Thymus (tissue), 11 donors: Measurements from ENCODE around the gene NBEAL1. TPM values are rescaled to one million over a fixed set of nuclear protein-coding genes. Genes with fewer than 3 reads are reported as not detected.
"Not testable (repeated sequence)": the region's sequence is repeated elsewhere in the genome, so short reads cannot be mapped to it uniquely, and the experiment has no call there.

Experiments
- DNase-seq, 9 donors: peaks; one replicate each; pipeline ENCODE4 v3.0.0-alpha.2; 2013; ENCODE audit warnings: low spot score in 9 of 9, low read depth in 6 of 9, missing footprints in 1 of 9
- H3K27ac ChIP-seq, 2 donors: one replicate each; pipeline ENCODE4 v1.5.1; 2013; ENCODE audit warnings: control low read depth in 1 of 2, low read depth in 1 of 2, low read length in 1 of 2, mild to moderate bottlenecking in 1 of 2, moderate library complexity in 1 of 2
- H3K27me3 ChIP-seq, 2 donors: one replicate each; pipeline ENCODE4 v1.5.1; 2013; ENCODE audit warnings: low read length in 1 of 2; ENCODE audit not compliant: control insufficient read depth in 2 of 2, insufficient read depth in 1 of 2
- H3K36me3 ChIP-seq, 2 donors: one replicate each; pipeline ENCODE4 v1.5.1; 2013; ENCODE audit warnings: low read length in 1 of 2, mild to moderate bottlenecking in 1 of 2, moderate library complexity in 1 of 2; ENCODE audit not compliant: control insufficient read depth in 2 of 2, insufficient read depth in 2 of 2
- H3K4me1 ChIP-seq, 2 donors: one replicate each; pipeline ENCODE4 v1.5.1; 2013; ENCODE audit warnings: low read length in 2 of 2; ENCODE audit not compliant: control insufficient read depth in 2 of 2, insufficient read depth in 2 of 2
- H3K4me3 ChIP-seq, 2 donors: one replicate each; pipeline ENCODE4 v1.5.1; 2013; ENCODE audit warnings: low read length in 2 of 2, control low read depth in 1 of 2, mild to moderate bottlenecking in 1 of 2
- H3K9me3 ChIP-seq, 2 donors: one replicate each; pipeline ENCODE4 v1.5.1; 2013; ENCODE audit warnings: low read length in 1 of 2, mild to moderate bottlenecking in 1 of 2; ENCODE audit not compliant: control insufficient read depth in 2 of 2, insufficient read depth in 1 of 2
- WGBS: extraction: QIAGEN DNeasy Blood & Tissue Kit; methylation state at CpG from one replicate; pipeline ENCODE4 v1.1.7; 2013; 5-methylcytosine and 5-hydroxymethylcytosine counted together
- polyA plus RNA-seq: library from polyadenylated mRNA; stranded (reverse); fragments of 200-250 nt; gene quantifications from one replicate; pipeline ENCODE4 v1.2.3, GENCODE V29; 2013
- total RNA-seq: library from RNA; stranded (reverse); fragments of 120-200 nt; gene quantifications from one replicate; pipeline ENCODE4 v1.2.4, GENCODE V29; 2013
- donor health status: healthy.

NBEAL1 gene
- total and polyA plus RNA-seq, 2 donors: 4.4 to 6.2 TPM

DNA sequence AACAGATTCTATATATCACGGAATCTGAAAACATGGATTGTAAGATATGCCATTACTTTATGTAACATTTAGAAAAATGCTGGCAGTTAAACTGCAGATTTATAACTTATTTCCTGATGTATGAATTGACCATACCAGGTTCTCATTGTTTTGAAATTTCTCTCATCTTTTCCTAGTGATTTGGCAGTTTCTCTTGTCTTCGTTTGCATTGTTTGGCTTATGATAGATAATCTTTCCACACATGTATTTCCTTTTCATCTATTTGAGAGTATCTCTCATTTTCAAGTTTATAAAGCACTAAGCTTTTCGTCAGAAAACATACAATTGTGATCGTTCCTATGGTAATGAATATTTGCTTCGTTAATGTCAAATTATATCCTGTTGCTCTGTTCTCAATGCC, 16.3 kb downstream of the NBEAL1 start:
- no peaks in the 10 kb centered on the region for H3K9me3 ChIP-seq
- H3K36me3 ChIP-seq: no peaks in the 10 kb centered on the region
- no peak overlapping the region for H3K27ac ChIP-seq
- no peak for DNase-seq
- no peaks in the 10 kb centered on the region for H3K27me3 ChIP-seq
- WGBS: 96% methylated on average over 5 of the region's 5 CpGs
- H3K4me1 ChIP-seq: no peaks in the 10 kb centered on the region
- H3K4me3 ChIP-seq: no peak overlapping the region

DNA sequence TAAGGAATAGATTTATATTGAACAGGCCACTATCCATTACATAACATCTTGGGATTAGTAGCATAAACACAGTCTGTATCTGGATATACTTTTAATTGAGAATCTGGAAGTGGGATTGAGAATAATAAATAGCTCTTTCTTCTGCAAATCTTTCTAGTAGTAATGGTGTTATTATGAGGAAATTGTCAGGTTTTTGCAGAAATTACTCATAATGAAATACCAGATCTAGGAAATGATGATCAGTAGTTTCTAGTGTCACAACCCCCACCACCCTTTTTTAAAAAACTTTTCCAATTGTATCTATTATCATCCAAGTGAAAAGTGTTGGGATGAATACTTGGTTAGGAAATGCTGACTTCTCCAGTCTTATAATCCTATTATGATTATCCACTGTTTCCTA, 18.7 kb downstream of the NBEAL1 start:
- H3K4me1 ChIP-seq: no peaks in the 10 kb centered on the region
- no peak for DNase-seq
- no peaks in the 10 kb centered on the region for H3K36me3 ChIP-seq
- no peak overlapping the region for H3K27ac ChIP-seq
- H3K27me3 ChIP-seq: no peaks in the 10 kb centered on the region
- no peak overlapping the region for H3K4me3 ChIP-seq
- no peaks in the 10 kb centered on the region for H3K9me3 ChIP-seq

DNA sequence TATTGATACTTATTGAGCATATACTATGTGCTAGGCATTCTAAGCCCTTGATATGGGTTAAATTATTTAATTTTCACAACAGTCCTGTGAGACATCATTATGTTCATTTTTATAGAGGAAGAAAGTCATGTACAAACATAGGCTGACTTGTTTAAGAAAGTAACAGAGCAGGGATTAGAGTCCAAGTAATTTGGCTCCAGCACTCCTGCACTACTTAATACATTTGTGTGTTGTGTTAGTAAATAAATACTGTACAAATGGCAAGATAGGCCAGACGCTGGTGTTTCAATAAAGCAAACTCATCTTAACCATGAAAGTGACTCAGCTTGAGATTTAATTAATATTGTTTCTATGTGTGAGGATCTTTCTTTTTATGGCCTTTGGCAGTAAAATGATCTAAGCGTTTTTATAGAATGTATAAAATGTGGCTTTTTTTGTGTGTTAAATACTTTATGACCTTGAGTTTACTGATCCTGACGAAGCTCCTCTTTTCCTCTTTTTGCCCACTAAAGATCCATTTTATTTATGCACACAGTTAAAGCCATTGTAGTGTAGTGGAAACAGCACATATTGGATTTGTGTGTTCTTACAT, 21.3 kb downstream of the NBEAL1 start:
- WGBS: 95% methylated on average over 3 of the region's 3 CpGs
- Histone ChIP-seq H3K27ac (no peak overlapping the region), H3K4me3 (no peak overlapping the region), H3K27me3 (no peaks in the 10 kb centered on the region), H3K4me1 (no peaks in the 10 kb centered on the region), H3K36me3 (no peaks in the 10 kb centered on the region), H3K9me3 (no peaks in the 10 kb centered on the region)
- DNase-seq: no peak

DNA sequence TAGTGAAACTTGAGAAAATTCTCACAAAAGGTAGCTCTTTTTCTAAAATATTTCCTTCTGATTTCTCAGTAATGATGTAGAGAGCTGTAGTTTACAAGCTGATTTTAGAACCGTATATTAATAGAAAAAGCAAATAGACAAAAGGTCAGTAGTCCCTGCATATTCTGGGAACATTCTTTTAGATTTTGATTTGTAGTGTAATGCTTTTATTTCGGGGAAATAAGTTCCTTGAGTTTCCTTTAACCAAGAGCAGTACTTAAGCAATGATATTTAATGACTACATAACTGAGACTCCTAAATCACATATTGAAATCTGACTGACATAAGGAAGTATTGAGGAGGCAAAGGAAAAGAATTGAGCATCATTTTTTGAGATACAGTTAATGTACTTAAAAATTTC, 22.4 kb downstream of the NBEAL1 start:
- WGBS: 96% methylated on average over 2 of the region's 2 CpGs
- Histone ChIP-seq H3K27me3 (no peaks in the 10 kb centered on the region), H3K4me1 (no peaks in the 10 kb centered on the region)

DNA sequence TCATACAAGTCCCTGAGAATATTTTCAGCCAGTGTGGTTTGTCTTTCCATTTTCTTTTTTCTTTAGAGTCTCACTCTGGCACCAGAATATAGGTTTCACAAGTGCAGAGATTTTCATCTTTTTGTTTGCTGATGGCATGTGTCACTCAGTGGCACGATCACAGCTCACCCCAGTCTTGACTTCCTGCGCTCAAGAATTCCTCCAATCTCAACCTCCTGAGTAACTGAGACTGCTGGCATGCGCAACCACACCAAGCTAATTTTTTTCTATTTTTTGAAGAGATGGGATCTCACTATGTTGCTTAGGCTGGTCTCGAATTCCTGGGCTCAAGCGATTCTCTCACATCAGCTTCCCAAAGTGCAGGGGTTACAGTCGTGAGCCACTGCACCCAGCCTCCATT, 23.9 kb downstream of the NBEAL1 start:
- DNase-seq: no peak
- Histone ChIP-seq H3K4me1 (no peaks in the 10 kb centered on the region), H3K36me3 (no peaks in the 10 kb centered on the region), H3K27ac (no peak overlapping the region), H3K27me3 (no peaks in the 10 kb centered on the region), H3K9me3 (no peaks in the 10 kb centered on the region), H3K4me3 (no peak overlapping the region)
- 98% methylated on average over 6 of the region's 6 CpGs for WGBS

More for the DNA sequence above, 22.4 kb downstream of the NBEAL1 start:
- no peak overlapping the region for H3K4me3 ChIP-seq
- no peaks in the 10 kb centered on the region for H3K9me3 ChIP-seq
- DNase-seq: no peak
- no peak overlapping the region for H3K27ac ChIP-seq
- no peaks in the 10 kb centered on the region for H3K36me3 ChIP-seq

DNA sequence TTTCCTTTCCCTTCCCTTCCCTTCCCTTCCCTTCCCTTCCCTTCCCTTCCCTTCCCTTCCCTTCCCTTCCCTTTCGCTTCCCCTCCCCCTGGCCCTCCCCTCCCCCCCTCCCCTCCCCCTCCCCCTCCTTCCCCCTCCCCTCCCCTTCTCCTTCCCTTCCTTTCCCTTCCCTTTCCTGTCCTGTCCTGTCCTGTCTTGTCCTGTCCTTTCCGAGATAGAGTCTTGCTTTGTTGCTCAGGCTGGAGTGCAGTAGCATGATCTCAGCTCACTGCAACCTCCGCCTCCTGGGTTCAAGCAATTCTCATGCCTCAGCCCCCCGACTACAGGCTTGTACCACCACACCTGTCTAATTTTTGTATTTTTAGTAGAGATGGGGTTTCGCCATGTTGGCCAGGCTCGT, 24.5 kb downstream of the NBEAL1 start:
- WGBS: 85% methylated on average over 6 of the region's 6 CpGs
- H3K27ac ChIP-seq, DNase-seq, H3K4me3 ChIP-seq, H3K27me3 ChIP-seq, H3K9me3 ChIP-seq, H3K36me3 ChIP-seq, H3K4me1 ChIP-seq: not testable (repeated sequence)

DNA sequence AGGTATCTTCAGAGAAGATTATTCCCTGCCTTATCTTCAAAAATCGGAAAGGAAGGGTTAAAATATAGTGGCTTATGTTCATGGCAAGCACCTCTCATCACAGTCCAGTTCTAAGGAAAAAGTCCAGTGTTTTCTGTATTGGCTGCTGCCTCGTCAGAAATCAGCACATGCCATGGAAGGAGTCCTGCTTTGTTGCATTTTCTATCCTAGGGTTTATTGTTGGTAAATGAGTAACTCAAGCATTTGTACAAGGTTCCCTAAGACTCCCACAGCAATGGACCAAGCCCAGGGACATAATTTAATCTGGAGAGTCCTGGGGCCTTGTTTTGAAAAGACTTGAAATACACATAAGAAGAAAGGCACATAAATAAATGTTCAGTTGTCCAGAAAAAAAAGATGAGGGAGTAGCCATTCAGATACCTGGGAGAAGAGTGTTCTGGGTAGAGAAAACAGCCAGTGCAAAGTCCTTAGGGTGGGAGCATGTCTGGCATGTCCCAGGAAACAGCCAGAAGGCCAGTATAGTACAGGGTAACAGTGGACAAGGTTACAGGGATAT, 26.4 kb downstream of the NBEAL1 start:
- H3K27ac ChIP-seq: no peak overlapping the region
- H3K27me3 ChIP-seq: no peaks in the 10 kb centered on the region
- H3K4me3 ChIP-seq: no peak overlapping the region
- H3K9me3 ChIP-seq: no peaks in the 10 kb centered on the region
- WGBS: 98% methylated on average over 2 of the region's 2 CpGs
- DNase-seq: no peak
- no peaks in the 10 kb centered on the region for H3K36me3 ChIP-seq
- no peaks in the 10 kb centered on the region for H3K4me1 ChIP-seq

DNA sequence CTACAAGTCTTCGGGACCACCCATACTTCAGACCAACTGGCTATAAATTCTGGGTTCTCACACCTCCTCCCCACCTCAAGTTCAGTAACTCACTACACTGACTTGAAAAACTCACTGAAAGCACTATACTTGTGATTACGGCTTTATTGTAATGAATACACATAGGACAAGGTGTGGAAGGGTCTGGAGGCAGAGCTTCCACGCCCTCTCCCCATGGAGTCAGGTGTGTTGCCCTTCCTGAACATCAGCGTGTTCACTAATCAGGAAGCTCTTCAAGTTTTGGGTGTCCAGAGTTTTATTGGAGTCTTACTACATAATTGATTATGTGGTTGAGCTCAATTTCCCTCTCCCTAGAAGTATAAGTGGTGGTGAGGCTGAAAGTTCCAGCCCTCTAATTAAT, 27.5 kb downstream of the NBEAL1 start:
- Histone ChIP-seq H3K4me1 (no peaks in the 10 kb centered on the region), H3K27me3 (no peaks in the 10 kb centered on the region), H3K27ac (no peak overlapping the region), H3K4me3 (no peak overlapping the region), H3K9me3 (no peaks in the 10 kb centered on the region), H3K36me3 (no peaks in the 10 kb centered on the region)
- DNase-seq: no peak
- 98% methylated on average over 4 of the region's 4 CpGs for WGBS

DNA sequence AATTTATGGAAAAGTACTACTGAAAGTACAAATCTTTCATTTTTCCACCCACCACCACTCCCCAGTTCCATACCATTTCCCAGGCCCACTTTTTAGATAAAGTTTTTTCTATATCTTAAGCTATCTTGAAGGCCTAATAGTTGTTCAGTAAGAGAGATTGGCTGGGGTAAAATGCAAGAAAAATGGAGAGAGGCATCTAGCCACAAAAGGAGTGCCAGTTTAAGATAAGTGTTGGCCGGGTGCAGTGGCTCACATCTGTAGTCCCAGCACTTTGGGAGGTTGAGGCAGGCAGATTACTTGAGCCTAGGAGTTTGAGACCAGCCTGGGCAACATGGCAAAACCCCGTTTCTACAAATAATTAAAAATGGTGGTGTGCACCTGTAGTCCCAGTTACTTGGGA, 28.6 kb downstream of the NBEAL1 start:
- no peak for DNase-seq
- Histone ChIP-seq H3K27ac (no peak overlapping the region), H3K4me3 (no peak overlapping the region), H3K27me3 (no peaks in the 10 kb centered on the region), H3K36me3 (no peaks in the 10 kb centered on the region), H3K9me3 (no peaks in the 10 kb centered on the region), H3K4me1 (no peaks in the 10 kb centered on the region)
- WGBS: over 99% methylated on average over 2 of the region's 2 CpGs
